GM21825 (cell line): ENCODE data around the gene C19orf67.

Source experiments
- ATAC-seq: cut with Tn5 transposase; IDR thresholded peaks from one replicate; pipeline ENCODE4 v1.9.1; 2021; ENCODE audit warnings: mild to moderate bottlenecking, moderate library complexity; ENCODE audit not compliant: unreplicated experiment

C19orf67 gene

DNA sequence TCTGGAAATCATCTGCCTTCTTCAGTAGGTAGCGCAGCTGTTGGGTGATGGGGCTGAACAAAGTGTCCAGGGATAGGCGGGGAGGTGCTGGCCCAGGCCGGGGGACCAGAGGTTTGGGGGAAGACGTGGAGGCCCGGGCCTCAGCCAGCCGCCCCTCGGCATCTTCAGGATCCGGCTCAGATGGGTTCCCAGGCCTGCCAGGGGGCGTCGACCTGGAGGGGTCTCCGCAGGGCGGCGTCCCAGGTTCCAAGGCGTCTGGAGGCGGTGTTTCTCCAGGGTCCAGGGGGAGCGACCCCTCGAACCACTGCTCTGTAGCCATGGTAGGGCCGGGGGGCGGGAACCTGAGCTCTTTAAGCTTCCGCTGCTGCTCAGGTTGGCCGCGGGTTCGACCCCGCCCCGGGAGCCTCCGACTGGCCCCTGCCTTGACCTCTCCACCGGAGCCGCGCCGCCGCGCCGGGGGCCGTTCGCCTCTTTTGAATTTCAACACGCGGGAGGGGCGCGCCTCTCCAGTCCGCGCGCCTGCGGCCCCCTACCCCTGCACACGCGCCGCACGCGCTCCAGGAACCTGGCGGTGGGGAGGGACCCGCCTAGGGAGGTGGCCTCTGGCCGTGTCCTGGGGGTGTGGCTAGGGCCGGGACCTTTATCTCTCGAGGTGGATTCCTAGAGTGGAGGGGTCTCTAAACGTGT, at the start of gene C19orf67:
TSS of gene C19orf67 (minus strand) at position 475 of the 687 bp plus-strand sequence. CDS start at position 319, 156 bp downstream.
- ATAC-seq, result no peak

DNA sequence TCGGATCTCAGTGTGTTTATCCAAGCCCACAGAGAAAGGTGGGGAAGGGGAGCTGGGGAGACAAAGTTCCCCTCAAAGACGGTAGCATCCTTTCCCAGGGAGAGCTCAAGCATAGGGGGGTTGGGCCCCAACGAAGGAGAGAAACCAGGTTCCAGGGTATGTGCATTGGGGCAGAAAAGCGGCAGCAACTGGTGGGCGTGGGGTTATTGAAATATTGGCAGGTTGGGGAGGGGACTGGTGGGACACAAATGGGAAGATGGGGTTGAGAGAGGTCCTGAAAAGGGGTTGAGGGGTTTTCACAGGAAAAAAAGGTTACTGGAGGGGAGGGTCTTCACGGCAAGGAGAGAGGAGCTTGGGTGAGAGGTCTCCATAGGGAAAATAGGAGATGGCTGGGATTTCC, 49.8 kb upstream of the C19orf67 start:
- no peak for ATAC-seq

DNA sequence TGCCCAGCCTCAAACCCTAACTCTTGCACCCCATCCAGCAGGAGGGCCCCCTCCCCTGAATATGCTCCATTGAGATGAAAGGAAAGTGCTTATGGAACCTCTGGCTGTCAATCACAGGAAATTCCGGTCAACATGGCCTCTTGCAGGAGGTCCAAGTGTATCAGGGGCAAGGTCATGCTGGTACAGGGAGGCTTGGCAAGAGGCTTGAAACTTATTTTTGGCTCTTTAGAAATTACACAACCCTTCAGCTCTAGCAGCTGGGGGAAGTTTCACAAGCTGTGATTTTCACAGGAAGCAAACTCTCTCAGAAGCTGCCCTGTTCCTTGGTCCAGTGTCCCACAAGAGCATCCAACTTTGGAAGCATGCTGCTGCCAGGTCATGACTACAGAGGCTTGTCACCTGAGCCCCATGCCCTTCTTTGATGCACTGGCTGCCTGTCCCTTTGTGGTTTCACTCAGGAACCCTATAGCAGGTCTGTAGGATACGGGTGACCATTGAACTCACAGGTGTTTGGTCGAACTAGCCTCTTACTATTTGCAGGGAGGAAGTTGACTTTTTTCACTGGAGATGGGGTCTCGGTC, 42.4 kb upstream of the C19orf67 start:
- no peak for ATAC-seq

DNA sequence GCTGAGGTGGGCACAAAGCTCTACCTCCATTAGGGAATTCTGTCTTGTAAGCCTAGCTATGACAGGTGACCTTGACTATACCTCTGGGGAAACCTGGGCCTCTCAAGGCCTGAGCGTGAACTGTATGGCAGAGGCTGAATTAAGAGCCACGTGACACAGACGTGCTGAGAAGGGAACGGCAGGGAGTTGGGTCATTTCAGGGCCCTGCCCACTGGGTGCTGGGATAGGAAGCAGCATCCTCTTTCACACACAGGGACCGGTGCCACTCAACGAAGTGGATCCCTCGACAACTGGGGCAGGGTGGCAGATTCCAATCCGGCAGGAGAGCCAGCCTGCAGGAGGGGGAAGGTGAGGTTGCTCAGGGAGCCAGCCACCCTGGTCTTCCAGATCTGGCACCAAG, 41.6 kb upstream of the C19orf67 start:
- ATAC-seq, result no peak

DNA sequence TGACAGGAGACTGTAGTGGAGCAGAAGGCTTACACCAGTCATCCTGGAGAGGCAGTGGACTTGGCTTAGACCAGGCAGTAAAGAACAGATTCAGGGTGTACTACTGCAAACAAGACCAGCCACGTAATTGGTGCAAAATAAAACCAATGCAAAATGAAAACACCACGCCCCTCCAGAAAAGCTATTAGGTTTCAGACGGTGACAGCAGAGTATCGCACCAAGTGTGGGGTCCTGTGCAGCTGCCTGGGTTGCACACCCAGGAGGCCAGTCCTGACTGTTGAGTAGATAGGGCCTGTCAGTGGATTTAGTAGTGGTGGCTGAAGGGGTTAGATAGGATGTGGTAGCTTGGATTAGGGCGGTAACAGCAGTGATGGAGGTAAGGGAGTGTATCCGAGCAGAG, 37.3 kb upstream of the C19orf67 start:
- no peak for ATAC-seq

DNA sequence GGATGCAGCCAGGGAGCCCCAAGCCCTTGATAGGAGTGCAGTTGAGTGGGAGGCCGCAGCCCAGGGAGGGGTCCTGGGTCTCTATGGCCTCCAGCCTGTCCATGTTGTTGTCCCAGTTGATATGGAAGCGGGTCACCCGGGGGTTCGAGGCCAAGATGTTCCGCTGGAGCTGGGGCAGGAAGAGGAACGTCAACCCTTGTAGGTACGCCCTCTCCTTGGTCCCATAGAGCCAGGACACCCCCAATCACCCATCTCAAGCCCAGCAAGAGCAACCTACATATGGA, 34.9 kb upstream of the C19orf67 start:
- ATAC-seq, result no peak

DNA sequence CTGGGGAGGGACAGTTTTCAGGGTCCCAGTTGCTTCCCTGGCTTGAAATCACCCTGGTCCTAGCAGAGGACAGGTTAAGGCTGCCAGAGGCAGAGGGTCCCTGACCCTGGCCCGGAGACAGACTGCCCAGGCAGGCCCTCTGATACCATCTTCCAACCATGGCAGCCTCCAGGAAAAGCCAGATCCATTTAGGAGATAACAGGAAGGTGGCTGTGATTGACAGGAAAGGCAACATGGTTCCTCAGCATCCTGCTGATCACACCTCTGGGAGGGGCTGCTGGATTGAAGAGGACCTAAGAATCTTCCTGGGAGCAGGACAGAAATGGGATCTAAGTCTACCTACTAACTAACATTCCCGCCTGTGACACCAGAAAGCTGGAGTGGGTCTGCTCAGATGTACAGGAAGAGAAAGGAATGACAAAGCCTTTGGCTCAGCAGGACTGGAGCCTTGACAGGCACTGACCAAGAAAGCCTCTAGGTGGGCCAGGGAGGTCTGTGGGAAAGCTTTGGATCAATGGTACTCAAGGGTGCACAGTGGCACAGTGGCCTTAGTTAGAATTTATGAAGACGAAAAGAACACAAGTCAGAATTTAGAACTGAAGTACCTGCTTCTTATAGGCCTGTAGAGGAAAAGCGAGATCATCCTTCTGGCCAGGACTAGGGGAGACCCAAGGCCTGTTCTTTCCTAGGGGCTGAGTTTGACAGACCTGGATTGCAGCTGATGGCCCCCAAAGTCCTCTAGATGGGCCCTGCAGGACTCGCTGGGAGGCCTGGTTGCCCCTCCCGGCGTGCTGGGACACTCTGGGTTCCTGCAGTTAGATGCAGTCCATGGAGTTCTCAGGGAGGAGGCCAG, 34.3 kb upstream of the C19orf67 start:
- ATAC-seq, result no peak

DNA sequence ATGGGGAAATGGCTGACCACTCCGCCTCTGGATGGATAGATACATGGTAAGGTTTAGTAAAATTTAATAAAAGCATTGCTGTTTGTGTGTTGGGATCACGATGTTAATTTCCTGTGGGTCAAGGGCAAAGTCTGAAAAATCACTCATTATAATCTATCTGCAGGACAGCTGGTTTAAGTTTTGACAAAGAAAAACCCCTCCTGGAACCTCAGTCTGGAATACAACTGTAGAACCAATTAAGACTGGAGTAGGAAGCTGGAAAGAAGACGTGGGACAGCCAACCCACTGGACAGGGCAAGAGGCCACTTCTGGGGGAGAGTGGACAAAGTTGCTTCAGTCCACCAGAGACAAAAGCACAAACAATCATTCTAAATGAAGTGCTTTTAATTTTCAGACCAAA, 33.6 kb upstream of the C19orf67 start:
- no peak for ATAC-seq

DNA sequence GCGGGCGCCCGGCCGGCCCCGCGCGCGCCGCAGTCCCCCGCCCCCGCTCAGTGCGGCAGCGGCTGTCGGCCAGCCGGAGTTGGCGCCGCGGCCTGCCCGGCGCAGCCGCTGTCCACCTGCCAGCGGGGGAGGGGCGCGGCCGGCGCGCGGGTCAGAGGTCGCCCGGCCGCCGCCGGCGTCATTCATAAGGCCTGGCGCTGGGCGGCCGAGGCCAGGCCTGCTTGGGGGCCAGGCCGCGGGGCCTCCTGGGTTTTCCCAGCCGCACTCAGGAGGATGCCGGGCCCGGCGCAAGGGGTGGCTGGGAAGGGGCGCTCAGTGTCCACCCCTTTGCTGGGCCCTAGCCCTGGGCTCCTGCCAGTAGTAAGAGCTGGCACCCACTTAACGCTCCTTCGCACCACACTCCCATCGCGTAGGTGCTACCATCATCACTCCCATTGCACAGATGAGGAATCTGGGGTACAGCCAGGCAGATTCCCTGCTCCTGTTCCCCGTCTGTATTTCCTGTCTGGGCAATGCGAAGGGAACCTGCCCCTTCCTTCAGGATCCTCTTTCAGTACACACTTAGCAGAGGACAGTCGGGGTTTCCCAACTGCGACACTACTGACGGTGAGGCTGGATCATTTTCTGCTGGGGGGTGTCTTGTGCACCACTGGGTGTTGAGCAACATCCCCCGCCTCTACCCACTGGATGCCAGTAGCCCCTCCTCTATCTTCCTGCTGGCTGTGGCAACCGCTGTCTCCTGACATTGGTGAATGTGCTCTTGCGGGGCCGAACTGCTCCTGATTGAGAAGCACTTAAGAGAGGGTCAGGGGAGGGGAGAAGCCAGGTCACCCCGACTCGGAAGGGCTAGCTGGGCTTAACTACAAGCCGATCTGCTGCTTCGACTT, 32.8 kb upstream of the C19orf67 start:
- no peak for ATAC-seq

DNA sequence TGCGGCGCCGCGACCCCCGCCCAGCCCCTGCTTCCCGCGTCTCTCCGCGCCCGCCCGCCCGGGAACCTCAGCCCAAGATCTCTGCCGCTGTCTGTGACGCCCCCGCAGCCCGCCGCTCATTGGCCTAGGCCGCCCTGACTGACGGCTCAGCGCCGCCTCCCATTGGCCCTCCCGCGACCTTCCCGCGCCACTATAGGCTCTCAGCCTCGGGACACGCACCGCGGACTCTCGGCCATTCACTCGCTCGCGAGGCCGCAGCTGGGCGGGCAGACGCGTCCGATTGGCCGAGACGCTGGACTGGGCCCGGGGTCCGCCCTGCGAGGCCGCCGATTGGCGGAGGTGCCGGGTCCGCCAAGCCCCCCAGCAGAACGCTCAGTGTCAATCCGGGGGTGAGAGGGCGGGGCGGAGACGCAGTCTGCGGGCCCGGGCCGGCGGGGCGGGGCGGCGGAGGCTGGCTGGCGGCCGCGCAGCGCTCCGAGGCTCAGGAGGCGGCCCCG, 32.1 kb upstream of the C19orf67 start, which contains the start of gene PRKACA:
TSS of gene PRKACA (minus strand) at position 95 of the 497 bp plus-strand sequence. CDS start 215 bp downstream, outside the sequence.
- ATAC-seq, result peak; percentile 81

DNA sequence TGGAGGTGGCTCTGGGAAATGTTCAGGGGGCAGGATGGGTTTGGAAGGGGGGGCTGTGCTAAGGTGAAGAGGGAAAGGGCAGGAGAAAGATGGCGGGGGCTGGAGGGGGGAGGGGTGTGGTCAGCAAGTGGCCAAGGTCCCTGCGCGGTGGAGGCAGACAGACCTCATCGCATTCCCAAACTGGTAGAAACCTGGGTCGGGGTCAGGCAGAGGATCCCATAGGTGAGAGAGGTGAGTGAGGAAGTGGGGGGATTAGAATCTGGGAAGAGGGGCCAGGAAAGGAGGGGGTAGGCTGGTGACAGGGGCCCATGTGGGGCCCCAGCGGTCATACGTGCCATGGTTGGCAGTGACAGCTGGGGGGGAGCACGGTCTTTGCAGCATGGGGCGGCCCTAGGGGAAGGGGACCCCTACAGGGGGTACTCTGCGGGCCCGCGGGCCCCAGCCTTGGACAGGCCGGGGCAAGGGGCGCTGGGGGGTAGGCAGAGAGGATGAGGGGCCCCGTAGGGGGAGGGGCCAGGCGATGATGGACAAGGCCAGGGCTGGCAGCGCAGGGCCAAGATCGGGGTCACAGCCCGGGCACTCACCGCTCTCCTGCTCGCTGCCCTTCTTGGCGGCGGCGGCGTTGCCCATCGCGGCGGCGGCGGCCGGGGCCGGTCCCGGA, 31.5 kb upstream of the C19orf67 start:
- peak; percentile 8 for ATAC-seq

DNA sequence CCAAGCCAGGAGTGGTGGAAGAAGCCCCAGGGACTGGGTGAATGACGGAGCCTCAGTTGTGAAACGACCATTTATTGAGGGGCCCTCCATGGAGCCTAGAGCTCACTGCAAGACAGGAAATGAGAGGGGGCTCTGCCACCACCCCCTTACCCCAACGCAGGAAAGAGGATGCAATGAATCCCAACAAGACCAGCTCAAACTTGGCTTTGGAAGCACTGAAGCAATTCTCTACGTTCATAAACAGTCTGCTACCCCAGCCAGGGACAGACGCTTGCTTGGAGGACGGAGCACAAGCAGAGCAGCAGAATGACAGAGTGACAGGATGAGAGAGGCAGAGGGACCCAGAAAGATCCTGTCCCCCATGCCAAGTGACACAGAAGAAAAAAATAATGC, 30.9 kb upstream of the C19orf67 start:
- no peak for ATAC-seq

DNA sequence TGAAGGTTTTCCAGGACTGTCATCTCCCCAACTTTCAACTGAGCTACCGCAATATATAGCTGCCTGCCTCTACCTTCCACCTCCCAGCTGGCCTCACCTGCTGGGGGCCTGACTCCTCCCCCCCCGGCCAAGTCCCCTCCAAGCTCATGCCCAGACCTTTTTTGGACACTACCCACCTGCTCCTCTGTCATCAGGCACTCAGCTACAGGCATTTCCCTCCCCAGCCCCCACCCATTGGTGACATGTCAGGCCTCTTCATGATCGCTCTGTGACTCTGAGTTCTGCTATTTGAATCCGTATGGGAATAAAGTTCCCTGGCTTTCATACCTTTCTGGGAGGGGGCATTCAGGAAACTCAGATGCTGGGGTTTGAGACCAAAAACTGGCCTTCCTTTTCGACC, 30.2 kb upstream of the C19orf67 start:
- no peak for ATAC-seq

DNA sequence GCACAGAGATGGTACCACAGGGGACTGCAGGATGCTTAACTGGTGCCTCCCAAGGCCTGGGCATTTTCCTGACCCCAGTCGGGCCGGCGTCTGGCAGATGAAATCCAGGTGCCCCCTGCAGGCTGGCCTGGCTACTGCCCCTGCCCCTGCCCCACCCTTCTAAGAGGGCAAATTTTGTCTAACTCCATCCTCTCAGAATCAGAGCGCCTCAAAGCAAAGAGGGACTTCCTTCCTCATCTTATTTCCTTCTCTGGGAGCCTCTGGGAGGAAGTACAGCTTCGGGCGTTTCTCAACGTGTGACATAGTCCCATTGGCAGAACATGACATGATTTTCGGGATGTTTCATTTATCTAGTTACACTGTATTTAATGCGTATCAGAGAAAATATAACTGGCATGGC, 29.3 kb upstream of the C19orf67 start:
- no peak for ATAC-seq

DNA sequence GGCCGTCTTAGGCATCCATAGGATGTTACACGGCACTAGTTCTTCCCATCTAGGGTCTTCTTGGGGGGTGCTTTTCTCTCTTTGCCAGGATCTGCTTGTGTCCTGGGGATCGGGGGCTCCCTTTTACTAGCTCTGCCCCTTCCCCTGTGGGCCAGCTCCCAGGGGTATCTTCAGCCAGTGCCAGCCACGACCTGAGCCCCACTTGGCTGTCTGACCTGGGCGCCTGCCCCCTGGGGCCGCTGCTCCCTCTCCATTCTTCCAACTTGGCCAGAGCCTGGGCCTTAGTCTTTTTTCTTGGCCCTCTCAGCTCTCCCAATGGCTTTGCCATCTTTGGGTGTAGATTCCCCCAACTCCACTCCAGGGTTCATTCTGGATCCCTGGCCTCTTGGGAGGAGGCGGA, 28.9 kb upstream of the C19orf67 start:
- ATAC-seq, result no peak

DNA sequence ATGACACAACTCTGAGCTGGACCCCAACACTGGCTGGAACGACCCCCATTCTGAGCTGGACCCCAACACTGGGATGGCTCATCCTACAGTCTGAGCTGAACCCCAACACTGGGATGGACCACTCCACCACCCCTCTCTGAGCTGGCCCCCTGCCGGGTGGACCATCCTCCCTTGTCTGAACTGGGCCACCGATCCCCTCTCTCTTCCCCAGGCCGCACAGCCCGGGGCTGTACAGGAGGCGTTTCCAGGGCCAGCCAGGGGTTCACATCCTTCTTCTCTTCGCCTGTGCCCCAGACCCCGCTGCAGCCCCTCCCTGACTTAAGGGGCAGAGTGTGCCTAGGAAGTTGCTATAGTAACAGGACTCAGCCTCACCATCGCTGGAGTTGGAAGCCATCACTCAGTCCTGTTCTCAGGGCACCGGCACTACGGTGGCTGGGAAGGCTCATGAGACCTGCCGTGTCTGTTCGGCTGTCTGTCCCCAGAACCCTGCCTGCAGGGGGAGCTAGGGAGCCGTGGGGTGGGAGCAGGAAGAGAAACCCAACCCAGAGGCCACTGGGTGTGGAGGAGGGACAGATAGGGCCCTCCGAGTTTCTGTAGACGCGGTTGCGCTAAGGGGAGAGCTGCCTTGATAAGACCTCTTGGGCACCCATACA, 28.3 kb upstream of the C19orf67 start:
- no peak for ATAC-seq

DNA sequence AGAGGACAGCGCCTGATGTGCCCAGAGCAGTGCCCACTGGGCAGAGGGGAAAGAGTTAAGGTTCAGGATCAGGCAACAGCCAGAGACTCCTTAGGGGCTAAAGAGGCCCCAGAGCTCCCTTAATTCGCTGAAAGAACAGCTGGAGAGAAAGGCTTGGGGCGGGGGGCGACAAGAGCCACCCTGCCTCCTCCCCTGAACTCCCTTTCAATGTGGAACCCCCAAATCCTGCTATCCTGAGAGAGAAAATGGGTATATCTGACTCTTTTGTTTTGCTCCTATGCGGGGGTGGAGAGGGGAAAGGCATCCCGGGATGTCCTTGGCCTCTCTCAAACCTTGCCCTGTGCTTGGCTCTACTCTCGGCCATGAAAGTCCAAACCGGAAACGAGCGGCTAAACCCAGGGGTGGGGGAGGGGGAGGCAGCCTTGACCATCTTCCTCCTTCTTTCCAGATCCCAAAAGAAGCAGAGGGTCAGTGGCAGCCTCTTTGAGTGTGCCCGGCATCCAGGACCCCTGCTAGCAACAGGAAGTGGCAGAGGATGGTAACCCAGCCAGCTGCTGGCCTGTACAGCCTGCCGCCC, 27.3 kb upstream of the C19orf67 start:
- ATAC-seq, result no peak

DNA sequence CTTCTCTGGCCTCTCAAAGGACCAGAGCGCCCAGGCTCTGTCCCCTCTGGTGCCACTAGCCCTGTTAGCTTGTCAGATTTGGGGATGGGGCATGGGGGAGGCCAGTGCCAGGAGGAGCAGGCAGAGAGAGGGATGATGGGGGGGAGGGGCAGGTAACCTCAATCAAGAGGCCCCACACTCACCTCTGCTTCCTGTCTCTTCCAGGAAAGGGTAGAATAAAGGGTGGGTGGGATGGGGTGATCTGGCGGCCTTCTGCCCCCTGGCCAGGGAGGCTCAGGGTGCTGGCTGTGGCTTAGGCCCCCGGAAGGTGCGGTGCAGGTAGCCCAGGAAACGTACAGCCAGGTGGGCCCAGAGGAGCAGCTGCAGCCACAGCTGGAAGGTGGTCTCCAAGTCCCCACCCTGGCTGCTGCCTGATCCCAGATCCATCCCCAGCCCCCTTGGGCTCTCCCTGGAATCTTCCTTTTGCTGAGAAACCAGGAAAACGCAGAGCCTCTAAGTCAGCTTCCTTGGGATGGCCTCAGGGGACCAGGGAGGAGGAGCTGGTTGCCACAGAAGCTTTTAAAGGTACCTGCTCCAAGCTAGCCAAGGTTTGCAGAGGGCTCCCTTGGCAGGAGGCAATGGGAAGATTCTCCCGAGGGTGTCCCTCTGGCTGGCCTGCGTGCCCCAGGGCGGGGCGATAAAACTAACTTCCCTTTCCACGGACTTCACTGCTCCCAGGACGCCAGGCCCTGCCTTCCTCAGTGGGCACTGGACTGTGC, 26.6 kb upstream of the C19orf67 start:
- ATAC-seq, result no peak

DNA sequence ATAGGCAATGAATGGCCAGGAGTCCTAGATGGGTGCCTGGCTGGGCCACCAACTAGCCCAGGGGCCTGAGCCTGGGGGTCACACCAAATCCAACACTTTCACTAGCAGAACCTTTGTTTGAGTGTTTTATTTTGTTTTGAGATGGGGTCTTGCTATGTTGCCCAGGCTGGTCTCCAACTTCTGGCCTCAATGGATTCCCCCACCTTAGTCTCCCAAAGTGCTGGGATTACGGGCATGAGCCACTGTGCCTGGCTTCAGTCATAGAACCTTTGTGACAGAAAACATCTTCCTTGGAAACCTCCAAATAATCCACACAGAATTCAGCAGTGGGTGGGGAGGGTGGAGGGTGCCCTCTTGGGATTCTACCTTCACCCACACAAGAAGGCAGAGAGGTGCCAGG, 25.9 kb upstream of the C19orf67 start:
- no peak for ATAC-seq
